Astrocyte (in vitro differentiated cells and primary cell): ENCODE results near the gene TMEM59. TPM values are rescaled to one million over a fixed set of nuclear protein-coding genes. Genes with fewer than 3 reads are reported as not detected.
"Not testable (repeated sequence)": the region's sequence is repeated elsewhere in the genome, so short reads cannot be mapped to it uniquely, and the experiment has no call there.

Experiments used
- DNase-seq: peaks from one replicate; pipeline ENCODE4 v3.0.0-alpha.2; 2010; ENCODE audit warnings: low read depth
- FAIRE-seq: peaks from 2 replicates; lab custom pipeline; 2011; peaks lifted over from hg19 to GRCh38; lab: Jason Lieb, UNC
- H2AFZ ChIP-seq: 2 replicates; pipeline ENCODE4 v1.6.0; 2012; ENCODE audit warnings: low read depth, low read length, inconsistent platforms
- H3K27ac ChIP-seq: 2 replicates; pipeline ENCODE4 v1.5.1; 2011; ENCODE audit warnings: low read depth, low read length, inconsistent platforms
- H3K27me3 ChIP-seq: 2 replicates; pipeline ENCODE4 v1.6.0; 2011; ENCODE audit warnings: low read length, inconsistent platforms; ENCODE audit not compliant: insufficient read depth
- H3K36me3 ChIP-seq: 2 replicates; pipeline ENCODE4 v1.5.1; 2011; ENCODE audit warnings: low read length, inconsistent platforms; ENCODE audit not compliant: insufficient read depth
- H3K4me1 ChIP-seq: 2 replicates; pipeline ENCODE4 v1.5.1; 2011; ENCODE audit warnings: low read length, inconsistent platforms; ENCODE audit not compliant: insufficient read depth
- H3K4me2 ChIP-seq: 2 replicates; pipeline ENCODE4 v1.6.0; 2012; ENCODE audit warnings: low read length, inconsistent platforms
- H3K4me3 ChIP-seq: 2 replicates; pipeline ENCODE4 v1.5.1; 2011; ENCODE audit warnings: low read depth, mild to moderate bottlenecking, low read length, inconsistent platforms; ENCODE audit not compliant: insufficient read depth
- H3K79me2 ChIP-seq: 2 replicates; pipeline ENCODE4 v1.6.0; 2012; ENCODE audit warnings: mild to moderate bottlenecking, low read length, inconsistent platforms; ENCODE audit not compliant: insufficient read depth
- H3K9ac ChIP-seq: 2 replicates; pipeline ENCODE4 v1.6.0; 2012; ENCODE audit warnings: mild to moderate bottlenecking, low read length, inconsistent platforms
- H3K9me3 ChIP-seq: 2 replicates; pipeline ENCODE4 v1.5.1; 2012; ENCODE audit warnings: low read depth, mild to moderate bottlenecking, low read length, inconsistent platforms; ENCODE audit not compliant: insufficient read depth
- H4K20me1 ChIP-seq: 2 replicates; pipeline ENCODE4 v1.6.0; 2012; ENCODE audit warnings: low read length, inconsistent platforms; ENCODE audit not compliant: insufficient read depth
- H3K27ac Mint-ChIP-seq: one replicate; pipeline ENCODE4 v1.8.0; 2021; ENCODE audit warnings: mild to moderate bottlenecking, mixed read lengths; ENCODE audit not compliant: unreplicated experiment
- H3K27me3 Mint-ChIP-seq: one replicate; pipeline ENCODE4 v1.8.0; 2021; ENCODE audit warnings: low read depth, mixed read lengths; ENCODE audit not compliant: unreplicated experiment
- H3K36me3 Mint-ChIP-seq: one replicate; pipeline ENCODE4 v1.8.0; 2021; ENCODE audit warnings: low read depth, mixed read lengths; ENCODE audit not compliant: unreplicated experiment
- H3K4me1 Mint-ChIP-seq: one replicate; pipeline ENCODE4 v1.8.0; 2021; ENCODE audit warnings: low read depth, mixed read lengths; ENCODE audit not compliant: unreplicated experiment
- H3K4me3 Mint-ChIP-seq: one replicate; pipeline ENCODE4 v1.8.0; 2021; ENCODE audit warnings: mild to moderate bottlenecking, moderate library complexity, mixed read lengths; ENCODE audit not compliant: unreplicated experiment
- H3K9me3 Mint-ChIP-seq: one replicate; pipeline ENCODE4 v1.8.0; 2021; ENCODE audit warnings: mild to moderate bottlenecking, mixed read lengths; ENCODE audit not compliant: unreplicated experiment
- EZH2 ChIP-seq: IDR thresholded peaks from 2 replicates; pipeline ENCODE4 v1.6.1; 2012; ENCODE audit warnings: mild to moderate bottlenecking, low read length, inconsistent platforms; ENCODE audit not compliant: insufficient read depth
- total RNA-seq: library from RNA; stranded (reverse); gene quantifications from 2 replicates; pipeline ENCODE4 v1.2.1, GENCODE V29; 2021
- TF ChIP-seq, protein P1 (sequence below): IDR thresholded peaks from 2 replicates; pipeline ENCODE4 v1.5.1; 2011; ENCODE audit warnings: low read depth, mild to moderate bottlenecking, inconsistent platforms, low read length, moderate library complexity; ENCODE audit not compliant: insufficient read depth

TMEM59 gene
- total RNA-seq, 1 donor from 2014 or later, result 315 TPM

DNA sequence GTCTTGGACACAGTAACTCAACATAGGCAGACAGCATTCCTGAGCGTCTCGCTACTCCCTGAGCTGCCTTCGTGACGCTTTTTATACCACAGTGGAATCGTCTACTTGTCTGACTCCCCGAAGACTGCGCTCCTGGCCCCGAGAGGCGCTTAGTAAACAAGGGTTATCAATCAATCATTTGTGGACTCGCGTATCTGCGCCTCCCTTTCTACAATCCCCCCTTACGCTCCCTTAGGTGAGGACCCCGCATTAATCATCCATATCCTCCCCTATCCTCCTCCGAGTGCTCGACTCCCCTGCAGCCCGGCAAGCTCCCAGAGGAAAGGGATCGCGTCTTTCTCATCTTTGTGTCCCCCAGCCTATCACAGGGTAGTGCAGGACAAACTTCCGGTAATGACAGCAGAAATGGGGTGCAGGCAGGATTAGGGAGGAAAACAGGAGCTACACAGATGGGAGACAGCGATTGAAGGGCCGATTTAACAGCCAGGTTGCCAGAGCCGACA, 522 bp downstream of the TMEM59 start:
- H3K9me3 ChIP-seq, result no peaks in the 10 kb centered on the region
- Mint-ChIP-seq H3K4me1 (peaks cover 10% of the 10 kb centered on the region), H3K4me3 (no peak overlapping the region), H3K9me3 (no peaks in the 10 kb centered on the region), H3K27me3 (no peaks in the 10 kb centered on the region), H3K36me3 (no peaks in the 10 kb centered on the region), H3K27ac (no peak overlapping the region)
- peak; percentile 81 for DNase-seq
- no peaks in the 10 kb centered on the region for H3K36me3 ChIP-seq
- H2AFZ ChIP-seq, result peak overlapping the region; percentile 90
- no peaks in the 10 kb centered on the region for H3K27me3 ChIP-seq
- H3K9ac ChIP-seq, result peak overlapping the region; percentile 96
- no peak for TF ChIP-seq EZH2
- TF ChIP-seq, protein P1, sequence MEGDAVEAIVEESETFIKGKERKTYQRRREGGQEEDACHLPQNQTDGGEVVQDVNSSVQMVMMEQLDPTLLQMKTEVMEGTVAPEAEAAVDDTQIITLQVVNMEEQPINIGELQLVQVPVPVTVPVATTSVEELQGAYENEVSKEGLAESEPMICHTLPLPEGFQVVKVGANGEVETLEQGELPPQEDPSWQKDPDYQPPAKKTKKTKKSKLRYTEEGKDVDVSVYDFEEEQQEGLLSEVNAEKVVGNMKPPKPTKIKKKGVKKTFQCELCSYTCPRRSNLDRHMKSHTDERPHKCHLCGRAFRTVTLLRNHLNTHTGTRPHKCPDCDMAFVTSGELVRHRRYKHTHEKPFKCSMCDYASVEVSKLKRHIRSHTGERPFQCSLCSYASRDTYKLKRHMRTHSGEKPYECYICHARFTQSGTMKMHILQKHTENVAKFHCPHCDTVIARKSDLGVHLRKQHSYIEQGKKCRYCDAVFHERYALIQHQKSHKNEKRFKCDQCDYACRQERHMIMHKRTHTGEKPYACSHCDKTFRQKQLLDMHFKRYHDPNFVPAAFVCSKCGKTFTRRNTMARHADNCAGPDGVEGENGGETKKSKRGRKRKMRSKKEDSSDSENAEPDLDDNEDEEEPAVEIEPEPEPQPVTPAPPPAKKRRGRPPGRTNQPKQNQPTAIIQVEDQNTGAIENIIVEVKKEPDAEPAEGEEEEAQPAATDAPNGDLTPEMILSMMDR, result no peak
- peak overlapping the region; percentile 97 for H3K4me3 ChIP-seq
- H3K27ac ChIP-seq, result peak overlapping the region; percentile 90
- H3K4me1 ChIP-seq, result peaks cover 20% of the 10 kb centered on the region
- H4K20me1 ChIP-seq, result peaks cover 15% of the 10 kb centered on the region
- FAIRE-seq, result no peak
- H3K79me2 ChIP-seq, result peaks cover 53% of the 10 kb centered on the region
- peak overlapping the region; percentile 98 for H3K4me2 ChIP-seq

DNA sequence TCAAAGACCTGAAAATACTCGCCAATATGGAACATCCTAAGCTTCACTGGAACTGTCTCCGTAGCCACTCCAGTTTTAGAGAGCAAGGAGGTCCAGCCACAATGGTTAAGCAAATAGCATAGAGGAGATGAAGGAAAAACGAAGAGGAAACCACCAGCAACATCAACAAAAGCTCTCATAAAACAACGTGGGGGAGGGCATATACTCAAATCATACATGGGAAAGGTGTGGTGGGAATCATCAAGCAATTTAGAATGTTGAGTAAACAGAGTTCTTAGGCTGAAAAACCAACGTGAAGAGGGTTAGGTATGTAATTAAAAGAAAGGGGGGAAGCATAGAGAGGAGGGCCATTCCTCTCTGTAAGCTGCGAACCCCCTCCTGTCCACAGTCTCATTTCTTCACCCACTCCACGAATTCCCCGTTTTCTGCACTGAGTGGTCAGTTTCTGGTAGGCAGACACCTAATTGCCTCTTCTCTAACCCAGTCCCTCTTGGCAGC, 1.0 kb downstream of the TMEM59 start:
- Histone ChIP-seq H3K9me3 (no peaks in the 10 kb centered on the region), H2AFZ (peak overlapping the region; percentile 90), H4K20me1 (peaks cover 19% of the 10 kb centered on the region), H3K9ac (peak overlapping the region; percentile 96), H3K36me3 (no peaks in the 10 kb centered on the region), H3K79me2 (peaks cover 58% of the 10 kb centered on the region), H3K27me3 (no peaks in the 10 kb centered on the region), H3K4me1 (peaks cover 21% of the 10 kb centered on the region), H3K4me2 (peak overlapping the region; percentile 98), H3K27ac (peak overlapping the region; percentile 90), H3K4me3 (peak overlapping the region; percentile 97)
- H3K36me3 Mint-ChIP-seq, result no peaks in the 10 kb centered on the region
- no peaks in the 10 kb centered on the region for H3K9me3 Mint-ChIP-seq
- H3K4me1 Mint-ChIP-seq, result peaks cover 13% of the 10 kb centered on the region
- no peak overlapping the region for H3K27ac Mint-ChIP-seq
- no peak overlapping the region for H3K4me3 Mint-ChIP-seq
- DNase-seq, result no peak
- no peak for TF ChIP-seq EZH2
- TF ChIP-seq, protein P1, result no peak
- no peak for FAIRE-seq
- no peaks in the 10 kb centered on the region for H3K27me3 Mint-ChIP-seq

DNA sequence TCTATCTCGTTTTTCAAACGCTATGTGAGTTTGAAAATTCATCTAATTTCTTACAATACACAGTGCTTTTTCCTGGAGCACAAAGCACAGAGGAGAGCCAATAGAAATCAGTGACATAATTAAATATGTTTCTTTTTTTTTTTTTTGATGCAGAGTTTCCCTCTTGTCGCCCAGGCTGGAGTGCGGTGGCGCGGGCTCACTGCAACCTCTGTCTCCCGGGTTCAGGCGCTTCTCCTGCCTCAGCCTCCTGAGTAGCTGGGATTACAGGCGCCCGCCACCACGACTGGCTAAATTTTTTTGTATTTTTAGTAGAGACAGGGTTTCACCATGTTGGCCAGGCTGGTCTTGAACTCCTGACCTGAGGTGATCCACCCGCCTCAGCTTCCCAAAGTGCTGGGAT, 2.6 kb downstream of the TMEM59 start:
- H3K27me3 ChIP-seq, FAIRE-seq, H3K9ac ChIP-seq, H3K36me3 ChIP-seq, H3K4me3 ChIP-seq, H2AFZ ChIP-seq, H3K27ac ChIP-seq, H3K4me3 Mint-ChIP-seq, DNase-seq, H3K27ac Mint-ChIP-seq, H3K9me3 ChIP-seq, H3K36me3 Mint-ChIP-seq, H3K9me3 Mint-ChIP-seq, H3K27me3 Mint-ChIP-seq, H3K4me2 ChIP-seq: not testable (repeated sequence)
- peaks cover 25% of the 10 kb centered on the region for H3K4me1 ChIP-seq
- peaks cover 28% of the 10 kb centered on the region for H4K20me1 ChIP-seq
- peaks cover 73% of the 10 kb centered on the region for H3K79me2 ChIP-seq
- H3K4me1 Mint-ChIP-seq, result peaks cover 13% of the 10 kb centered on the region
